ENCODE results near the gene ENAM. TPM values are rescaled to one million over a fixed set of nuclear protein-coding genes. Genes with fewer than 3 reads are reported as not detected.

Gene ENAM
- total RNA-seq, 1 experiment from 2014 or later, result not detected

- H3K79me2 ChIP-seq (ENCODE audit: insufficient read depth, low read length), result no peaks in the 10 kb centered on the region
- no peak overlapping the region for H3K27ac ChIP-seq (ENCODE audit: low read depth, low read length)
- H3K4me1 ChIP-seq (ENCODE audit: control insufficient read depth in 1 of 2, insufficient read depth in 2 of 2, low read length in 2 of 2), result peaks cover 10 to 17% of the 10 kb centered on the region in 2 experiments
- no peak overlapping the region for H3K4me2 ChIP-seq (ENCODE audit: low read length)
- intact Hi-C loops (cut with micrococcal nuclease), result no loop called here
- H2AFZ ChIP-seq (ENCODE audit: low read depth, low read length, poor library complexity, severe bottlenecking), result peak overlapping the region; percentile 50
- H3K9me3 ChIP-seq (ENCODE audit: control insufficient read depth in 1 of 2, insufficient read depth in 1 of 2, low read depth in 1 of 2, low read length in 2 of 2), result no peaks in the 10 kb centered on the region
- BruUV-seq (replicated peaks), result no TSS peak
- ChIA-PET RAD21 (ENCODE audit: low non-redundant PET in 1 of 2, low total read pairs in 2 of 2, uncharacterized antibody in 2 of 2, unreplicated experiment in 2 of 2) (no interaction called here), CTCF (no interaction called here), POLR2A (no interaction called here)
- TF ChIP-seq POLR2AphosphoS5 (IDR thresholded peaks at IDR 0.05; ENCODE audit: low read depth, low read length) (no peak), RAD21 (IDR thresholded peaks at IDR 0.05; ENCODE audit: low read depth) (no peak), ELF1 (IDR thresholded peaks at IDR 0.05; ENCODE audit: borderline replicate concordance, low read depth) (no peak), ATF3 (IDR thresholded peaks at IDR 0.05) (no peak), FOSL1 (IDR thresholded peaks at IDR 0.05; ENCODE audit: low read depth) (no peak), SIN3A (IDR thresholded peaks at IDR 0.05; ENCODE audit: low read depth) (no peak), EZH2phosphoT487 (IDR thresholded peaks at IDR 0.05; ENCODE audit: borderline replicate concordance) (no peak), SP1 (IDR thresholded peaks at IDR 0.05; ENCODE audit: low read depth) (no peak), EGR1 (IDR thresholded peaks at IDR 0.05; ENCODE audit: low read depth) (no peak), CTCF (IDR thresholded peaks at IDR 0.05 in 2 of 3, conservative IDR thresholded peaks at IDR 0.05 in 1 of 3; ENCODE audit: borderline replicate concordance in 1 of 3, insufficient read depth in 1 of 3, low read depth in 2 of 3, low read length in 2 of 3) (no peak), EZH2 (IDR thresholded peaks at IDR 0.05) (no peak), POLR2A (IDR thresholded peaks at IDR 0.05; ENCODE audit: borderline replicate concordance, extremely low read depth, insufficient read depth, insufficient read length) (no peak), ZBTB33 (IDR thresholded peaks at IDR 0.05; ENCODE audit: extremely low read depth, insufficient replicate concordance, low read length) (no peak), REST (IDR thresholded peaks at IDR 0.05; ENCODE audit: low read depth) (no peak), YY1 (IDR thresholded peaks at IDR 0.05; ENCODE audit: extremely low read depth, insufficient replicate concordance, low read depth, low read length) (no peak), MAX (IDR thresholded peaks at IDR 0.05) (no peak), ZFX (IDR thresholded peaks at IDR 0.05) (no peak), SRF (IDR thresholded peaks at IDR 0.05; ENCODE audit: low read depth) (no peak), ZNF274 (IDR thresholded peaks at IDR 0.05; ENCODE audit: low read depth, low read length) (no peak)
- H3K27me3 ChIP-seq (ENCODE audit: insufficient read depth, low read length), result no peaks in the 10 kb centered on the region
- H3K4me3 ChIP-seq (replicated peaks in 1 of 2; ENCODE audit: low read depth in 1 of 2, low read length in 2 of 2), result no peak overlapping the region
- H3K9me2 ChIP-seq (ENCODE audit: insufficient read depth), result no peaks in the 10 kb centered on the region
- no peaks in the 10 kb centered on the region; a peak in 1 of 4 replicates for H3K36me3 ChIP-seq (ENCODE audit: control insufficient read depth in 1 of 2, insufficient read depth in 2 of 2, low read length in 2 of 2)
- H4K20me1 ChIP-seq (ENCODE audit: insufficient read depth), result no peaks in the 10 kb centered on the region
- DNase-seq (ENCODE audit: low read depth, low spot score), result no peak
- H3K9ac ChIP-seq (ENCODE audit: low read length), result no peak overlapping the region
- no peak for ATAC-seq
Observed at GRCh38 chr4:70627620-70628019, 924 bp upstream of the ENAM start.
